ENCODE measurements around the gene THOC6. TPM values are rescaled to one million over a fixed set of nuclear protein-coding genes. Genes with fewer than 3 reads are reported as not detected.
"Not testable (repeated sequence)": the region's sequence is repeated elsewhere in the genome, so short reads cannot be mapped to it uniquely, and the experiment has no call there.

Gene THOC6
- total RNA-seq, 1 donor from 2014 or later = 40.1 TPM

- Mint-ChIP-seq H3K27ac (ENCODE audit: unreplicated experiment) (no peak overlapping the region), H3K27me3 (ENCODE audit: unreplicated experiment) (peaks cover 6% of the 10 kb centered on the region), H3K9me3 (ENCODE audit: unreplicated experiment) (no peaks in the 10 kb centered on the region), H3K4me3 (ENCODE audit: unreplicated experiment) (no peak overlapping the region), H3K4me1 (ENCODE audit: unreplicated experiment) (peaks cover 13% of the 10 kb centered on the region), H3K36me3 (ENCODE audit: unreplicated experiment) (peaks cover 6% of the 10 kb centered on the region)
- no peak for DNase-seq (ENCODE audit: extremely low spot score, unreplicated experiment)
- no peak for TF ChIP-seq CTCF (IDR thresholded peaks at IDR 0.05)
Observed at GRCh38 chr16:3054965-3055733, 31.3 kb downstream of the THOC6 start.

GRCh38 chr16:3055734-3056115, 31.9 kb downstream of the THOC6 start:
- not testable (repeated sequence) for H3K36me3 Mint-ChIP-seq (ENCODE audit: unreplicated experiment); H3K4me3 Mint-ChIP-seq (ENCODE audit: unreplicated experiment); DNase-seq (ENCODE audit: extremely low spot score, unreplicated experiment); H3K27me3 Mint-ChIP-seq (ENCODE audit: unreplicated experiment); H3K9me3 Mint-ChIP-seq (ENCODE audit: unreplicated experiment); H3K27ac Mint-ChIP-seq (ENCODE audit: unreplicated experiment)
- H3K4me1 Mint-ChIP-seq (ENCODE audit: unreplicated experiment) = peaks cover 15% of the 10 kb centered on the region

GRCh38 chr16:3056336-3057180, 32.7 kb downstream of the THOC6 start:
- H3K36me3 Mint-ChIP-seq (ENCODE audit: unreplicated experiment) = peaks cover 6% of the 10 kb centered on the region
- no peak for TF ChIP-seq CTCF (IDR thresholded peaks at IDR 0.05)
- no peaks in the 10 kb centered on the region for H3K9me3 Mint-ChIP-seq (ENCODE audit: unreplicated experiment)
- H3K27ac Mint-ChIP-seq (ENCODE audit: unreplicated experiment) = no peak overlapping the region
- H3K4me1 Mint-ChIP-seq (ENCODE audit: unreplicated experiment) = peaks cover 15% of the 10 kb centered on the region
- DNase-seq (ENCODE audit: extremely low spot score, unreplicated experiment) = no peak
- no peak overlapping the region for H3K4me3 Mint-ChIP-seq (ENCODE audit: unreplicated experiment)
- no peaks in the 10 kb centered on the region for H3K27me3 Mint-ChIP-seq (ENCODE audit: unreplicated experiment)

GRCh38 chr16:3057181-3058138, 33.6 kb downstream of the THOC6 start:
- peaks cover 6% of the 10 kb centered on the region for H3K36me3 Mint-ChIP-seq (ENCODE audit: unreplicated experiment)
- no peak for TF ChIP-seq CTCF (IDR thresholded peaks at IDR 0.05)
- no peak for DNase-seq (ENCODE audit: extremely low spot score, unreplicated experiment)
- peak overlapping the region; percentile 26 for H3K4me3 Mint-ChIP-seq (ENCODE audit: unreplicated experiment)
- no peak overlapping the region for H3K27ac Mint-ChIP-seq (ENCODE audit: unreplicated experiment)
- peaks cover 15% of the 10 kb centered on the region for H3K4me1 Mint-ChIP-seq (ENCODE audit: unreplicated experiment)
- H3K9me3 Mint-ChIP-seq (ENCODE audit: unreplicated experiment) = no peaks in the 10 kb centered on the region
- H3K27me3 Mint-ChIP-seq (ENCODE audit: unreplicated experiment) = no peaks in the 10 kb centered on the region
